SH-SY5Y (cell line): ENCODE measurements around the gene SLC16A9.

Experiments
- GATA2 ChIP-seq: IDR thresholded peaks from 2 replicates; pipeline ENCODE4 v1.6.1; 2011; ENCODE audit warnings: mild to moderate bottlenecking, low read depth, low read length
- GATA3 ChIP-seq: IDR thresholded peaks from 2 replicates; pipeline ENCODE4 v1.6.1; 2011; ENCODE audit warnings: low read depth, mild to moderate bottlenecking, low read length, moderate library complexity

Gene SLC16A9

DNA sequence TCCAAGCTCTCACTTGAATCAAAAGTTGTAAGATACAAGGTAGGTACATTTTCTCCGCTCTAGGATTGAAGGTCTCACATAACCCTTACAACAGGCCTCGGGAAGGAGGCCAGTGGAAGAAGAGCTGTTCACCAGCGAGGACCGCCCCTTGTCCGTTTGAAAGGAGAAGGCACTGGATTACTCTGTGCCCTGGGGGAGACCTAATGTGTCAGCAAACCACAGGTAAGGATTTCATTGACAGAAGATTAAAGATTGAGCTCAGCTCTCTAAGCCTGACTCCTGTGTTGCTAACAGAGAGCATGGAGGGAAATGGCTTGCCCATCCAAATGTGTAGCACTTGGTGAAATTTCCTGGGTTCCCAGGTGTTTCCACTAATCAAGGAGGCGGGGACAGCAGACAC is 81.2 kb downstream of the SLC16A9 start:
- TF ChIP-seq GATA2: no peak
- no peak for TF ChIP-seq GATA3

DNA sequence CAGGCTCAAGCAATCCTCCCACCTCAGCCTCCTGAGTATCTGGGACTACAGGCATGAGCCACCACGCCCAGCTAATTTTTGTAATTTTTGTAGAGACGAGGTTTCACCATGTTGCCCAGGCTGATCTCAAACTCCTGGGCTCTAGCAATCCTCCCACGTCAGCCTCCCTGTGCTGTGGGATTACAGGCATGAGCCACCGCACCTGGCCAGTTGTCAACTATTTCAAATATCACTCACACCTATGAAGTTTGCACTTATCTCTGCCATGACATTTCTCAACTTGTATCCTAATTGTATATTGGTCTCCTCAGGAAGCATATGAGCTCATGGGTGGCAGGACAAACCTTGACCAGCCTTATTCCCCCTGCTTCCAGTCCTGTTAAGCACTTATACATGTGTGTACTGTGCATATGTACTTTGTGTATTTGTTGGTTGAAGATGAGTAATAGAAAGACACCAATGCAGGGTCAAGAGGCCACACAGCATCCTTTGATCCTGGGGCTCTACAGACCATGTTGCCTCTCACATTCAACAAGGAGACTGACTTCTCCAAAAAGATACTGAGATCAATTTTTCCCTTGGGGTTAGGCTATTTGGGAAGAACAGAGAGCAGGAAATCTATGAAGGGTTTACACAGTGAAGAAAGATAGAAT is 82.2 kb downstream of the SLC16A9 start:
- TF ChIP-seq GATA3 (no peak), GATA2 (no peak)

DNA sequence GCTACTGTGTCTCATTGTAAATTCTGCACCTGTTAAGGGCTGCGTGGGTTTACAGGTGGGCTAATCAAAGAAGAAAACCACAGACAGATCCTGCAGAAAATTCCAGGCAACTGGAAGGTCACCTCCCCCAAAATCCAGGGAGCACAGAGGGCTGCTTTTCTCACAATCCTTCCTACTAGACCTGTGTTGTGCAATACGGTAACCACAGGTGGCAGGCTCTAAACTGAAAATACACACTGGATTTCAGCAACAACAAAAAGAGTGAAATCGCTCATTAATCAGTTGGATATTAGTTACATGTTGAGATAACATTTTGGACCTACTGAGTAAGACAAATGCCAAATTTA is 83.2 kb downstream of the SLC16A9 start:
- no peak for TF ChIP-seq GATA2
- no peak for TF ChIP-seq GATA3

DNA sequence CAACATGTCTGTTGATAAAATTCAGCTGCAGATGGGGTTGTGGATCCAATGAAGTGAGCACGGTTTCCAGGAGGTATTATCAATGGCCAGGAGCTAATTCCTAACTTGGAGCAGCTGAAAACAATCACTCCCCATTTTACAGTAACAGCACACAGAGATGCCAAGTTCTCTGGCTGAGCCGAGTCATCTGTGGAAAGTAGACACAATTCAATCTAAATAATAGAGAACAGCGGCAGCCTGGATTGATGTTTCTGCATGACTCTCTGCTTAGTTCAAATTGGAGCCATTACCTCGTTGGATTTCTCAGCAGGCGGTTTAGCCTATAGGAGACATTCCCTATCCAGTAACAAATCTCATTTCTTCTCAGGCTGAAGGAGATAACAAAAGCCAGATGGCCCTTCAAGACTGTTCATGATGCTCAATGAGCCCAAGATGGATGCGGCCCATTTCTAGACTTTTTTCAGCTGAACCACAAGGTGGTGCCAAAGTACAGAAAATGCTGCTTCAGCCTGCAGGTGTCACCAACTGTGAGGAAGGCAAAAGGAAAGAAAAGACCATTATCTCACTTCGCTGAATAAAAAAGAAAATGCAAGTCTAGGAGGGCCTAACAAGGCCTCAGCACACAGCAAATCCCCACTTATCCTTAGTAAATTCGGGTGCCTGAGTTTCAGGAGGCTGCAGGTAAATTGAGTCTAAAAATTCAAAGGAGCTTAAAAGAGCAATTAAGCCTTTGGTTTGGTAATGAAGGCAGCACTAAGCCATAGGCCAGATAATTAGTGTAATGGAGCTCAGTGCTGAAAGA is 83.7 kb downstream of the SLC16A9 start:
- TF ChIP-seq GATA3: peak; percentile 55; the same call in 1 of the 2 replicates
- TF ChIP-seq GATA2: peak; percentile 83

DNA sequence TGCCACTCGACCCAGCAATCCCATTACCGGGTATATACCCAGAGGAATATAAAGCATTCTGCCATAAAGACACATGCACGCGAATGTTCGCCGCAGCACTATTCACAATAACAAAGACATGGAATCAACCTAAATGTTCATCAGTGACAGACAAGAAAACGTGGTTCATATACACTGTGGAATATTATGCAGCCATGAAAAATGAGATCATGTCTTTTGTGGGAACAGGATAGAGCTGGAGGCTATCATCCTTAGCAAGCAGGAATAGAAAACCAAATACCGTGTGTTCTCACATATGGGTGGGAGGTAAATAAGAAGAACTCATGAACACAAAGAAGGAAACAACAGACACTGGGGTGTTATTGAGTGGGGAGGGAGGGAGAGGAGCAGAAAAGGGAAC is 84.7 kb downstream of the SLC16A9 start:
- TF ChIP-seq GATA3: no peak
- TF ChIP-seq GATA2: no peak

DNA sequence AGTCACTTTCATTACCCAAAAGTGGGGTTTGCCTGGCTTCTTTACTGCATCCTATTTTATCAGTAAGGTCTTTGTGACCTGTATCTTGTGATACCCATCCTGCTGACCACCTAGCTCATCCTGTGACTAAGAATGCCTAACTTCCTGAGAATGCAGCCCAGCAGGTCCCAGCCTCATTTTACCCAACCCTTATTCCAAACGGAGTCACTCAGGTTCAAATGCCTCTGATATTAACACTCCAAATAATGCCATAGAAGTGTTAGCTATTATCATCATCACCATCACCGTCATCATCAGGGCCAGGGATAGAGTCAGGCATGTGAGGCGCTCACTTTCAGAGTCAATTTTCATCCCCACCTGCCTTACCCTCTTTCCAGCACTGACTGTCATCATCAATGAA is 85.5 kb downstream of the SLC16A9 start:
- no peak for TF ChIP-seq GATA2
- TF ChIP-seq GATA3: no peak

DNA sequence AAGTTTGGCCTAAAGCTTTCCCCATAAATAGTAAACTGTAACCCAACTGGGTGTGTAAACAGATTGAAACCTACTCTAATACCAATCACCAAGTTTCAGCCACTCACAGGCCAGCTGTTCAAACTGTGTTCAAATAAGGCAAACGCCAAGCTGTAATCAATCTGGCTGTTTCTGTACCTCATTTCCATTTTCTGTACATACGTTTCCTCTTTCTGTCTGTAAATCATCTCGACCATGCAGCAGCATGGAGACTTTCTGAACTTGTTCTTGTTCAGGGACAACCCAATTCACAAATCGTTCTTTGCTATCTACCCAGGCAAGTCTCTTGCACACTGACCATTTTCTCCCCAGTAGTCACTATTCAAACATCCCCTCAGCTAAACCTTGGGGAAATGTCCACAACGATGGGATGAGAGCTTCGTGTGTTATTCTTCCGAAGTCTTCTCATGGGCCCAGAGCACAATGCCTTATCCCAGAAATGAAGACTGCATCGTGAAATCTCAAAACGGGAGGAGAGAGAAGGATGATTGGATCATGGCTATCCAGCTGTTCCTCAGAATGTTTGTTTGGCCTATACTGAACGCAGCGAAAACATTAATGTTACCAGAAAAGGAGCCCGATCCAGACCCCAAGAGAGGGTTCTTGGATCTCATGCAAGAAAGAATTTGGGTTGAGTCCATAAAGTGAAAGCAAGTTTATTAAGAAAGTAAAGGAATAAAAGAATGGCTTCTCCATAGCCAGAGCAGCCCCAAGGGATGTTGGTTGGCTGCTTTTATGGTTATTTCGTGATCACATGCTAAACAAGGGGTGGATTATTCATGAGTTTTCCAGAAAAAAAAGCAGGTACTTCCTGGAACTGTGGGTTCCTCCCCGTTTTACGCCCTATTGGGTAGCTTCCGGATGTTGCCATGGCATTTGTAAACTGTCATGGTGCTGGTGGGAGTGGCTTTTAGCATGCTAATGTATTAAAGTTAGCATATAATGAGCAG is 86.2 kb downstream of the SLC16A9 start:
- no peak for TF ChIP-seq GATA3
- TF ChIP-seq GATA2: no peak

DNA sequence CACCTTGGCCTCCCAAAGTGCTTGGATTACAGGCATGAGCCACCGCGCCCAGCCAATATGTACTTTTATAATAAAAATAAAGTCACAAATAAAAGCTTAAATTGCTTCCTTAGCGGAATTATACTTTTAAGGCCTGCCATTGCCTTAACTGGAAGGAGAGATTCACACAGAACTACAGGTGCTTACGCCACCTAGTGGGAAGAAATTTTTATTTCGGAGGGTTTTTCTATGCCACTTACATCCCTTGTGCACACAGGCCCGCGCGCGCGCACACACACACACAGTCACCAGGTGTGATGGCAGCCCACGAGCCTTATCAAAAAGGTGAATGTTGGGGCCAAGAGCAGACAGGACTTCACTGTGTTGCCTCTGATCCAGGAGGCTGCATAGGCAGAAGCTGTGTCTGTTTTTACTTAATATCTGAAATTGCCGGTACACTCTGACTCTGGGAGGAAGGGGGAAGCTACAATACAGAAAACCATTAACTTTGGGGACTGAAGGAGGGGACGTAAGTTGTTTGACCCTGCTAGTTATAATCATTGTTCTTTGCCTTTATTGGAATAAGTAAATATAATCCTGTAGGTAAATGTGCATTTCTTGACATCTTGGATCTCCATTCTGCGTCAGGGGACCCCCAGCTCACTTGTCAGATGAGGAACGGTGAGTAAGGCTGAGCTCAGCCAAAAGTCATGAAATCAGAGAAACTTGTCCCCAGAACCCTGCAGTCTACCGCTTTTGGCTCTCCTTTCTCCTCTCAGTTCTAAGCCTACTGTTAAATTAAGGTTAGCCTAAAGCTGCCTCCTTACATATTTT is 87.1 kb downstream of the SLC16A9 start:
- TF ChIP-seq GATA3 (no peak), GATA2 (no peak)

DNA sequence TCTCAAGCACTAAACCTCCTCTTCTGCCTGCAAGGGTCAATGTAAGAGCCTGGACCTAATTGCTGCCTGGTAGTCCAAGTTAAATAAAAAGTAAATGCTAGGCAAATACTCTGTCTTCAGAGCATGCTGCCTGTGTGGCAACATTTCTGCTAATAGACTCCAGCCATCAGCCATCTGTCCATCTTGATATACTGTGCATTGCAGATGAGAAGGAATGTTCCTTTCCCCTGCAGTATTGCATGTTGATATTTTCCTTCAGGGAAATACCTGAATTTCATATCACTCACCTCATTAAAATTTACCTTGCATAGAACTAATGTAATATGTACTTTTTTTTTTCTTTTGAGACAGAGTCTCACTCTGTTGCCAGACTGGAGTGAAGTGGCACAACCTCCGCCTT is 87.9 kb downstream of the SLC16A9 start:
- no peak for TF ChIP-seq GATA2
- TF ChIP-seq GATA3: no peak

DNA sequence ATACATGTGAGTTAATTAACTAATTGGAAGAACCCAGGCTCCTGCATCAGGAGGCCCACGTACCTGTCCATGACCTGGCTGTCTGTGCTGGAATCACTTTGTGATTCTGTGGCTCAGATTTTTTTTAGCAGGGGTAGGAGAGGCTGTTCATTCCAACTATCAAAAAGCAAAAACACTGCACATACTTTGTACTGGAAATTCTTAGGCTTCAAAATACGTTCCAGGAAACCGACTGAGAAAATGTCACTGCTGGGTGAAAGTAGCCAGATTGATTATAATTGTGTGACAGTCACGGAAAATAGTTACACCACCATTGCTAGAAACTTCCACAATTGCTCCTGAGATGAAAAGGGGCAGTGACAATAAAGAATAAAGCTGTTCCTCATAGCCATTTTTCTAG is 91.0 kb downstream of the SLC16A9 start:
- TF ChIP-seq GATA2 (no peak), GATA3 (no peak)

DNA sequence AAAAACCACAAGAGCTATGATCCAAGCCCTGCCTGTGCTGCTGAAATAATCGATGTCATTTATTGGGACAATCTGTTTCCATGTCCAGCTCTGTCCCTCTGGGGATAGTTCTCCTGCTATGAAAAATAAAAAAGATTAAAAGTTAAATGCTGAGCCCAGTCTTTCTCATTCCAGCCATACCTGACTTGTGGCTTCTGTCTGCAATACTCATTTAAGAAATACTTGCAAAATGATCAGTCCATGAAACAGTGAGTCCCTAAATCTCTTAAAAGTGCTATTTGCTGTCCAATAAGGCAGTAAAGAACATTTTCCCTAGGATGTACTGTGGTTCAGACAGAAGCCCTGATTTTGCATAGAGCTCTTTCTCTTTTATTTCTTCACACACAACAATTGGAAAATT is 91.7 kb downstream of the SLC16A9 start:
- TF ChIP-seq GATA3 (no peak), GATA2 (no peak)

DNA sequence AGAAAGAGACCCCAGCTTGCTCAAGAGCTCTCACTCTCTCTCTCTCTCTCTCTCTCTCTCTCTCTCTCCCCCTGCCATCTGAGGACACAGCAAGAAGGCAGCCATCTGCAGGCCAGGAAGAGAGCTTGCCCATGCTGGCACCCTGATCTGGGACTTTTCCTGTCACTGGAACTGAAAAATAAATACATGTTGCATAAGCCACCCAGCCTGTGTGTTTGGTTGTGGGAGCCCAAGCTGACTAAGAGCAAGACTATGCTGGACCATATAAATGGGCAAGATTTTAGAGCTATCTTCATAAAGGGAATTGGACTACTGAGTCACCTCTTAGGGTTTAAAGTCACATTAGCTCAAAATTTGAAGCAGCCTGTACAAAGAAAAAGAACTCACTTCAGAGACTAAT is 98.6 kb downstream of the SLC16A9 start:
- no peak for TF ChIP-seq GATA3
- TF ChIP-seq GATA2: no peak

DNA sequence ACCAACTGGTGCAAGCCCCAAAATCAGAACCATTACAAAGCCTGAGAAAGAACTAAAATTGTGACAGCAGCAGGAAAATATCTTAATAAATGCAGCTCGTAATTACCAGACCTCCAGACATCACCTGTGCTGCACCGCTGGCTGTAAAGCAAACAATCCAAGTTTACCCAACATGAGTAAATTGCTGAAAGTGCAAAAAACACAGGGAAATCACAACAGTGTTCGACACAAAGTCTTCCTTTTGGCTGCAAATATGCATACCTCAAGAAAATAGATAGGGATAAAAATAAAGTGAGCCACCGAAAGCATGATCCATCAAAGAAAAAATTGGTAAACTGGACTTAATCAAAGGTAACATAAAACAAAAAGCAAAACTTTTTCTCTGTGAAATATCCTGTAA is 101.7 kb downstream of the SLC16A9 start:
- TF ChIP-seq GATA2 (no peak), GATA3 (no peak)
